Body of pancreas (tissue), 4 donors: ENCODE results near the gene RTL10. TPM values are rescaled to one million over a fixed set of nuclear protein-coding genes. Genes with fewer than 3 reads are reported as not detected.

ENCODE experiments used
- ATAC-seq: fragments of 150-250 bp; one replicate; pipeline ENCODE4 v1.9.1; 2016
- DNase-seq, 4 donors: peaks; one replicate each; pipeline ENCODE4 v3.0.0-alpha.2; 2019
- H3K27ac ChIP-seq, 4 donors: fragments of 200-600 bp; sonication (generic); 1 replicate in 3 of 4; 2 replicates in 1 of 4; pipeline versions ENCODE4 v1.5.1 to v1.6.1; 2016 to 2019; ENCODE audit warnings: mild to moderate bottlenecking in 1 of 4, mixed read lengths in 1 of 4, moderate library complexity in 1 of 4
- H3K27me3 ChIP-seq, 2 donors: fragments of 200-600 bp; sonication (generic); one replicate each; pipeline ENCODE4 v1.6.0; 2016; ENCODE audit warnings: mild to moderate bottlenecking in 1 of 2
- H3K36me3 ChIP-seq, 2 donors: fragments of 200-600 bp; sonication (generic); replicated peaks in 1 of 2; 2 replicates each; pipeline ENCODE4 v1.5.1; 2016; ENCODE audit warnings: low read depth in 2 of 2; ENCODE audit not compliant: insufficient read depth in 1 of 2
- H3K4me1 ChIP-seq: fragments of 200-600 bp; sonication (generic); one replicate; pipeline ENCODE4 v1.6.0; 2016
- H3K4me3 ChIP-seq, 2 donors: fragments of 200-600 bp; sonication (generic); 1 replicate in 1 of 2; 2 replicates in 1 of 2; pipeline ENCODE4 v1.5.1; 2016 to 2019
- H3K9me3 ChIP-seq, 3 donors: fragments of 200-600 bp; sonication (generic); 1 replicate in 2 of 3; 2 replicates in 1 of 3; pipeline ENCODE4 v1.5.1; 2016
- CTCF ChIP-seq, 7 experiments: fragments of 450-650 bp in 4 of 7; fragments of 200-600 bp in 3 of 7; sonication (generic) in 3 of 7; IDR thresholded peaks; one replicate each; pipeline ENCODE4 v1.5.1; 2016 to 2019; ENCODE audit warnings: antibody characterized with exemption in 7 of 7
- POLR2A ChIP-seq, 3 donors: fragments of 450-650 bp; IDR thresholded peaks; one replicate each; pipeline ENCODE4 v1.6.1; 2016; ENCODE audit warnings: antibody characterized with exemption in 3 of 3, mild to moderate bottlenecking in 2 of 3
- WGBS, 2 donors: methylation state at CpG; one replicate each; pipeline ENCODE4 v1.1.5; 2017; 5-methylcytosine and 5-hydroxymethylcytosine counted together
- intact Hi-C: fragments of 100-400 bp; cut with DNase I; formaldehyde crosslinking; loops from one replicate; pipeline ENCODE4 v1.15.1; 2023
- total RNA-seq, 2 donors: library from RNA; depleted of rRNA; stranded (reverse); fragments of >200 nt; gene quantifications; one replicate each; pipeline ENCODE4 v1.1.0, GENCODE V29; 2016

Gene RTL10
- total RNA-seq, 2 donors from 2014 or later = 10.2 to 14.8 TPM

GRCh38 chr22:19824926-19825339 is 29.7 kb downstream of the RTL10 start:
- Histone ChIP-seq H3K27ac (no peak overlapping the region), H3K36me3 (no peaks in the 10 kb centered on the region), H3K4me1 (no peaks in the 10 kb centered on the region), H3K9me3 (no peaks in the 10 kb centered on the region), H3K27me3 (no peaks in the 10 kb centered on the region), H3K4me3 (no peak overlapping the region)
- DNase-seq = peak in 2 of 4 donors; percentile 1 to 5
- no peak for TF ChIP-seq CTCF (IDR thresholded peaks at IDR 0.05)
- TF ChIP-seq POLR2A (IDR thresholded peaks at IDR 0.05) = no peak
- intact Hi-C loops = no loop called here
- 83 to 90% methylated on average over 2 to 7 of the region's 8 CpGs for WGBS, 2 donors
- ATAC-seq = no peak

GRCh38 chr22:19824212-19824925 is 30.3 kb downstream of the RTL10 start:
- Histone ChIP-seq H3K27me3 (no peaks in the 10 kb centered on the region), H3K27ac (no peak overlapping the region), H3K36me3 (no peaks in the 10 kb centered on the region), H3K4me1 (no peaks in the 10 kb centered on the region), H3K4me3 (no peak overlapping the region), H3K9me3 (no peaks in the 10 kb centered on the region)
- DNase-seq (peak in 2 of 4 donors; percentile 8 to 9), ATAC-seq (no peak)
- intact Hi-C loops = no loop called here
- TF ChIP-seq POLR2A (IDR thresholded peaks at IDR 0.05) (no peak), CTCF (IDR thresholded peaks at IDR 0.05) (no peak)
- WGBS, 2 donors = 78 to 94% methylated on average over 9 to 15 of the region's 16 CpGs

- Histone ChIP-seq H3K27me3 (no peaks in the 10 kb centered on the region), H3K9me3 (no peaks in the 10 kb centered on the region), H3K4me3 (no peak overlapping the region), H3K4me1 (no peaks in the 10 kb centered on the region), H3K36me3 (no peaks in the 10 kb centered on the region), H3K27ac (no peak overlapping the region)
- peak in 1 of 4 donors; percentile 6 for DNase-seq
- intact Hi-C loops = no loop called here
- no peak for ATAC-seq
- WGBS, 2 donors = 90 to 97% methylated on average over 8 to 9 of the region's 9 CpGs
- TF ChIP-seq CTCF (IDR thresholded peaks at IDR 0.05) (no peak), POLR2A (IDR thresholded peaks at IDR 0.05) (no peak)
Observed at GRCh38 chr22:19823902-19824211, 30.8 kb downstream of the RTL10 start.

GRCh38 chr22:19823191-19823901 is 31.3 kb downstream of the RTL10 start:
- H3K9me3 ChIP-seq = no peaks in the 10 kb centered on the region
- WGBS, 2 donors = 76 to 77% methylated on average over 8 to 11 of the region's 11 CpGs
- ATAC-seq (no peak), DNase-seq (peak in 2 of 4 donors; percentile 6 to 9)
- no peaks in the 10 kb centered on the region for H3K27me3 ChIP-seq
- H3K27ac ChIP-seq = no peak overlapping the region
- TF ChIP-seq POLR2A (IDR thresholded peaks at IDR 0.05) = no peak
- no peak for TF ChIP-seq CTCF (IDR thresholded peaks at IDR 0.05)
- no peaks in the 10 kb centered on the region for H3K4me1 ChIP-seq
- no peaks in the 10 kb centered on the region for H3K36me3 ChIP-seq
- no peak overlapping the region for H3K4me3 ChIP-seq
- intact Hi-C loops = no loop called here
